ENCODE data around the gene ANAPC16.
"Not testable (repeated sequence)": the region's sequence is repeated elsewhere in the genome, so short reads cannot be mapped to it uniquely, and the experiment has no call there.

ANAPC16 gene

DNA sequence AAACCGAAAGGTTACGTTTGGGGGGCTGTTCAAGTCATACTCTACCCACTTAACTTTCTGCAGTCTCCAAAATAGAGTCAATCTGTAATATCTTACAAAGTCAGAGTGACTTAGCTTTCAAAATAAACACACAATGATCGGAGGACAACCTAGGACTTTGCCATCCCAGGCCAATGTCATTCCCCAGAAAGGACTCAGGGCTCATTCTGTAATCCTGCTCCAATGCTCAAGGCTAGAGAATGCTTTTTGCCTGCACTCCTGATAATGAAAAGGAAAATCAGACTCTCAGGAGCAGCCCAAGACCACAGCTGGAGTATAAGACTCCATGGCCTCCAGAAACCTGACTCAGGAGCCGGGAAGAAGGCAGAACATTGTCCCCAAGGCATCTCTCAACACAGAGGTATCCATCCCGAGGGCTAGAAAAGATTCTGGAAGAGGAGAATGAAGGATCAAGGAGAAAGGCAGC lies 28.8 kb downstream of the ANAPC16 start:
- Histone ChIP-seq H3K9me3 (ENCODE audit: control insufficient read depth, low read length) (no peaks in the 10 kb centered on the region), H3K4me1 (ENCODE audit: control insufficient read depth, insufficient read depth, low read length) (peaks cover 62% of the 10 kb centered on the region), H3K9ac (ENCODE audit: low read length) (peak overlapping the region; percentile 82), H3K27me3 (replicated peaks; ENCODE audit: control insufficient read depth, insufficient read depth, low read length) (no peaks in the 10 kb centered on the region), H3K4me3 (ENCODE audit: low read length) (peak overlapping the region; percentile 6), H3K36me3 (ENCODE audit: control insufficient read depth, insufficient read depth, low read length, severe bottlenecking) (no peaks in the 10 kb centered on the region)
- peak; percentile 48 for DNase-seq (ENCODE audit: low read depth)

- peak overlapping the region; percentile 27 for H3K9ac ChIP-seq (ENCODE audit: low read length)
- no peaks in the 10 kb centered on the region for H3K27me3 ChIP-seq (replicated peaks; ENCODE audit: control insufficient read depth, insufficient read depth, low read length)
- H3K4me1 ChIP-seq (ENCODE audit: control insufficient read depth, insufficient read depth, low read length), result peaks cover 73% of the 10 kb centered on the region
- H3K36me3 ChIP-seq (ENCODE audit: control insufficient read depth, insufficient read depth, low read length, severe bottlenecking), result no peaks in the 10 kb centered on the region
- no peaks in the 10 kb centered on the region for H3K9me3 ChIP-seq (ENCODE audit: control insufficient read depth, low read length)
- H3K4me3 ChIP-seq (ENCODE audit: low read length), result no peak overlapping the region
- no peak for DNase-seq (ENCODE audit: low read depth)
These were observed 30.2 kb downstream of the ANAPC16 start for GRCh38 chr10:72245949-72246525.

DNA sequence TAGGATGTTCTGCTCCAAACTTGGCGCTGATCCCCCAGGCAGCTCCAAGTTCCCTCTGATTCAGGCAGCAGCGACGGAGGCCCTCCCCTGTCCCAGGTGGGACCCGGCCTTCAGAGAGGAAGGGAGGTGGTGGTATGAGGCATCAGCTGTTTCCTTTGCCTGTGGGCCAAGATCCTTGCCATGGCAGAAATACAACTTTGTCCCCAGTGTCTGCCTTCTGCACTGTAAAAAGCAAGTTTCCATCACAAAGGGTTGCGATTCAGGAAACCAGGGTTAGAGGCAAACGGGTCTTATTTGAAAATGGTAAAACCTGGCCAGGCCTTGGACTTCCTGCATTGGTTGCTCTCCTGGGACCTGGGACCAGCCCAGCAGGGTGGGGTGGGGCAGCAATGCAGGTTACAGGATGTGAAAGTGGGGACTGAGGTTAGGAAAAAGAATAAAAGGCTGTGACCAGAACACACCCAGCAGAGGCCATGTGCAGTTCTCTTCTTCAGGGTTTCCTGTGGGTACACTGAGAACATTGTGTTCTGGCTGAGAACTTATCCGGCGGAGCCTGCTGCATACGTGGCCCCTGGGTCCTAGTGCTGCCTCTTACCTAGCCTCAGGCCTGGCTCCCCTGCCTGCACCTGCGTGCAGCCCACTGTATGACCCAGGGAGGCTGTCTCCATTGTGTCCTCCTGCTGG lies 32.8 kb downstream of the ANAPC16 start:
- no peaks in the 10 kb centered on the region for H3K27me3 ChIP-seq (replicated peaks; ENCODE audit: control insufficient read depth, insufficient read depth, low read length)
- H3K36me3 ChIP-seq (ENCODE audit: control insufficient read depth, insufficient read depth, low read length, severe bottlenecking), result no peaks in the 10 kb centered on the region
- no peaks in the 10 kb centered on the region for H3K9me3 ChIP-seq (ENCODE audit: control insufficient read depth, low read length)
- peaks cover 85% of the 10 kb centered on the region for H3K4me1 ChIP-seq (ENCODE audit: control insufficient read depth, insufficient read depth, low read length)
- peak; percentile 68 for DNase-seq (ENCODE audit: low read depth)
- peak overlapping the region; percentile 78 for H3K9ac ChIP-seq (ENCODE audit: low read length)
- peak overlapping the region; percentile 51 for H3K4me3 ChIP-seq (ENCODE audit: low read length)

DNA sequence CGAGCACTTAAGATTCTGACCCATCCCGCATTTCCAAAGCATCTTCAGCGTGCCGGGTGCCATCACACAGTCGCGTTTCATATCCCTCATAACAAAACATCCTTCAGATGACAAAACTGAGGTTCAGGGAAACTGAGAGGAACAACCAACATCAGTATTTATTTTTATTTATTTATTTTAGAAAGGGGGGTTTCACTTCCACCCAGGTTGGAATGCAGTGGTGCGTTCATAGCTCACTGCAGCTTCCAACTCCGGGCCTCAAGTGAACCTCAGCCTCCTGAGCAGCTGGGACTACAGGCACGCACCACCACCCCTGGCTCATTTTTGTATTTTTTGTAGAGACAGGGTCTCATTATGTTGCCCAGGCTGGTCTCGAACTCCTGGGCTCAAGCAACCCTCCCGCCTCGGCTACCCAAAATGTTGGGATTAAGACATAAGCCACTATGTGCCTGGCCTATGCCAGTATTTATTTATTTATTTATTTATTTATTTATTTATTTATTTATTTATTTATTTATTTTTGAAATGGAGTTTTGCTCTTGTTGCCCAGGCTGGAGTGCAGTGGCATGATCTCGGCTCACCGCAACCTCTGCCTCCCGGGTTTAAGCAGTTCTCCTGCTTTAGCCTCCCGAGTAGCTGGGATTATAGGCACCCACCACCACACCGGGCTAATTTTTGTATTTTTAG lies 33.5 kb downstream of the ANAPC16 start:
- H3K27me3 ChIP-seq (replicated peaks; ENCODE audit: control insufficient read depth, insufficient read depth, low read length); H3K4me3 ChIP-seq (ENCODE audit: low read length); DNase-seq (ENCODE audit: low read depth); H3K36me3 ChIP-seq (ENCODE audit: control insufficient read depth, insufficient read depth, low read length, severe bottlenecking); H3K9me3 ChIP-seq (ENCODE audit: control insufficient read depth, low read length): not testable (repeated sequence)
- peaks cover 87% of the 10 kb centered on the region for H3K4me1 ChIP-seq (ENCODE audit: control insufficient read depth, insufficient read depth, low read length)
- H3K9ac ChIP-seq (ENCODE audit: low read length), result peak overlapping the region; percentile 78

DNA sequence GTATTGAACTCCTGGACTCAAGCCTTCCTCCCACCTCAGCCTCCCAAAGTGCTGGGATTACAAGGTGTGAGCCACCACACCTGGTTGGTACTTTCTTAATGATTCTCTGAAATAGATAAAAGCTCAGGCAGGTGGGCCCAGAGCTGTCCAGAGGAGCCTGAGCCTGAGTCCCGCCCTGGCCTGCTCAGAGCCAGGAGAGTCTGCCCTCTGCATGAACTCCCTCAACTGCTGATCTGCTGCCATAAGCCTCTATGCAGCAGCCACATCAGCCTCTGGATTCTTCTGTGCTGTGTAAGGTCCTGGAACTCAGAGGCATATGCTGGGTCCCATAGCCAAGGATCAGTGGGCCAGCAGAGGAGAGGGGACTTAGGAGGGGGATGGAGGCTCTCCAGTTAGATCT lies 34.9 kb downstream of the ANAPC16 start:
- H3K27me3 ChIP-seq (replicated peaks; ENCODE audit: control insufficient read depth, insufficient read depth, low read length), result no peaks in the 10 kb centered on the region
- DNase-seq (ENCODE audit: low read depth), result peak; percentile 77
- no peaks in the 10 kb centered on the region for H3K9me3 ChIP-seq (ENCODE audit: control insufficient read depth, low read length)
- peak overlapping the region; percentile 27 for H3K9ac ChIP-seq (ENCODE audit: low read length)
- H3K4me3 ChIP-seq (ENCODE audit: low read length), result no peak overlapping the region
- no peaks in the 10 kb centered on the region for H3K36me3 ChIP-seq (ENCODE audit: control insufficient read depth, insufficient read depth, low read length, severe bottlenecking)
- peaks cover 88% of the 10 kb centered on the region for H3K4me1 ChIP-seq (ENCODE audit: control insufficient read depth, insufficient read depth, low read length)

- H3K4me1 ChIP-seq (ENCODE audit: control insufficient read depth, insufficient read depth, low read length), result peaks cover 89% of the 10 kb centered on the region
- H3K9ac ChIP-seq (ENCODE audit: low read length), result peak overlapping the region; percentile 9
- no peaks in the 10 kb centered on the region for H3K36me3 ChIP-seq (ENCODE audit: control insufficient read depth, insufficient read depth, low read length, severe bottlenecking)
- no peaks in the 10 kb centered on the region for H3K27me3 ChIP-seq (replicated peaks; ENCODE audit: control insufficient read depth, insufficient read depth, low read length)
- no peak overlapping the region for H3K4me3 ChIP-seq (ENCODE audit: low read length)
- no peak for DNase-seq (ENCODE audit: low read depth)
- no peaks in the 10 kb centered on the region for H3K9me3 ChIP-seq (ENCODE audit: control insufficient read depth, low read length)
These were observed 35.8 kb downstream of the ANAPC16 start for GRCh38 chr10:72251635-72252034.

- Histone ChIP-seq H3K4me3 (ENCODE audit: low read length) (no peak overlapping the region), H3K9ac (ENCODE audit: low read length) (peak overlapping the region; percentile 77), H3K27me3 (replicated peaks; ENCODE audit: control insufficient read depth, insufficient read depth, low read length) (no peaks in the 10 kb centered on the region), H3K4me1 (ENCODE audit: control insufficient read depth, insufficient read depth, low read length) (peaks cover 87% of the 10 kb centered on the region), H3K36me3 (ENCODE audit: control insufficient read depth, insufficient read depth, low read length, severe bottlenecking) (no peaks in the 10 kb centered on the region), H3K9me3 (ENCODE audit: control insufficient read depth, low read length) (no peaks in the 10 kb centered on the region)
- DNase-seq (ENCODE audit: low read depth), result peak; percentile 37
These were observed 37.2 kb downstream of the ANAPC16 start for GRCh38 chr10:72252972-72253371.

- H3K9ac ChIP-seq (ENCODE audit: low read length), result peak overlapping the region; percentile 77
- peaks cover 81% of the 10 kb centered on the region for H3K4me1 ChIP-seq (ENCODE audit: control insufficient read depth, insufficient read depth, low read length)
- DNase-seq (ENCODE audit: low read depth), result no peak
- H3K27me3 ChIP-seq (replicated peaks; ENCODE audit: control insufficient read depth, insufficient read depth, low read length), result no peaks in the 10 kb centered on the region
- no peak overlapping the region for H3K4me3 ChIP-seq (ENCODE audit: low read length)
- no peaks in the 10 kb centered on the region for H3K9me3 ChIP-seq (ENCODE audit: control insufficient read depth, low read length)
- no peaks in the 10 kb centered on the region for H3K36me3 ChIP-seq (ENCODE audit: control insufficient read depth, insufficient read depth, low read length, severe bottlenecking)
These were observed 37.8 kb downstream of the ANAPC16 start for GRCh38 chr10:72253578-72253977.

DNA sequence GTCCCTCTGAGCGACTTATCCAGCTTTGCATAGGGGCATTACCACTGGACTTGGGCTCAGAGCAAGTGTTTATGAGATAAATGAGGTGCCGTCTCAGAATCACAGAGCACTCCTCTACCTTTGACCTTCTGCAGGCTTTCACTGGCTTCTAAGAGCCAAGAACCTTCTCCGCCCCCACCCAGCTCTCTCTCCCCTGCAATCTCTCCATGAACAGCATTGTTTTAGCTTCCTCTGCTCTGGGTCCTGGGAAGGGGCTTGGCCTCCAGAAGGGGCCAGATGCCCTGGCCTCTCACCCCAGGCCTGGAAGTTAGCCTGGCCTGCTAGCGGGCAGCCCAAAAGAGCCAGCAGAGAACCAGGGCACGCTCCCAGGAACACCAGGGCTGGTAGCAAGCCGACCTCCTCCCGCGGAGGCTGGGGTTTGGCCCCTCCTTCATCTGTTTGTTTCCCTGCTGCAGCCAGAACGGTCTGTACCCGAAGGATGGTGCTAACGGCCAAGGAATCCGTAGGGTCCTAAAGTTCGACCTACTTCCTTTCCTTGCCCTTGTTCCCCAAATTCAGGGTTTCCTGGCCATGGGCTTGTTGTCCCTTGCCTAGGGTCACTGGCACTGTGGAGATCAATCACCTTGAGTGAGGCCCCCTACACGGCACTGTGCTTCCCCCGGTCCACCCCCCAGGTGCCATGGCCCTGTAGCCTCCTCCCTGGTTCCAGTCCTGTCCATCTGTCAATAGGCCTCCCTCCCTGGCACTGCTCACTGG lies 39.2 kb downstream of the ANAPC16 start:
- Histone ChIP-seq H3K4me1 (ENCODE audit: control insufficient read depth, insufficient read depth, low read length) (peaks cover 84% of the 10 kb centered on the region), H3K9ac (ENCODE audit: low read length) (peak overlapping the region; percentile 86), H3K36me3 (ENCODE audit: control insufficient read depth, insufficient read depth, low read length, severe bottlenecking) (no peaks in the 10 kb centered on the region), H3K4me3 (ENCODE audit: low read length) (peak overlapping the region; percentile 32), H3K27me3 (replicated peaks; ENCODE audit: control insufficient read depth, insufficient read depth, low read length) (no peaks in the 10 kb centered on the region), H3K9me3 (ENCODE audit: control insufficient read depth, low read length) (no peaks in the 10 kb centered on the region)
- peak; percentile 87 for DNase-seq (ENCODE audit: low read depth)

GRCh38 chr10:72255977-72256729 lies 40.3 kb downstream of the ANAPC16 start:
- no peaks in the 10 kb centered on the region for H3K9me3 ChIP-seq (ENCODE audit: control insufficient read depth, low read length)
- H3K9ac ChIP-seq (ENCODE audit: low read length), result peak overlapping the region; percentile 86
- H3K36me3 ChIP-seq (ENCODE audit: control insufficient read depth, insufficient read depth, low read length, severe bottlenecking), result no peaks in the 10 kb centered on the region
- peaks cover 84% of the 10 kb centered on the region for H3K4me1 ChIP-seq (ENCODE audit: control insufficient read depth, insufficient read depth, low read length)
- no peak overlapping the region for H3K4me3 ChIP-seq (ENCODE audit: low read length)
- H3K27me3 ChIP-seq (replicated peaks; ENCODE audit: control insufficient read depth, insufficient read depth, low read length), result no peaks in the 10 kb centered on the region
- DNase-seq (ENCODE audit: low read depth), result no peak
